Cardiac septum (tissue), 1 donor: ENCODE results near the gene TSPYL4. TPM values are rescaled to one million over a fixed set of nuclear protein-coding genes. Genes with fewer than 3 reads are reported as not detected.

Experiments
- DNase-seq: peaks from one replicate; pipeline ENCODE4 v3.0.0-alpha.2; 2020; ENCODE audit warnings: low spot score
- intact Hi-C: fragments of 100-400 bp; cut with DNase I; formaldehyde crosslinking; loops from one replicate; pipeline ENCODE4 v1.14.0; 2022
- total RNA-seq: library from RNA; stranded (reverse); fragmentation: NEBNext Ultra II Directional; extraction: Animal tissue kit (Norgen Biotek cat#: 25700); gene quantifications from one replicate; pipeline ENCODE4 v1.2.1, GENCODE V29; 2021
- donor health status: DM: no; HTN: no; CAD: no.

Gene TSPYL4
- total RNA-seq, 1 donor from 2014 or later: 29.7 TPM

- intact Hi-C loops: loop anchor here (1.0 to 5.0 kb wide), 3 partner anchors 25 to 292 kb away; partner anchors contain the start of genes RWDD1 and TSPYL4
- no peak for DNase-seq
Observed at GRCh38 chr6:116278854-116279231, 25.0 kb upstream of the TSPYL4 start.

- intact Hi-C loops: loop anchor here (1.0 to 5.0 kb wide), 3 partner anchors 24 to 292 kb away; partner anchors contain the start of genes RWDD1 and TSPYL4
- no peak for DNase-seq
Observed at GRCh38 chr6:116278481-116278829, 24.6 kb upstream of the TSPYL4 start.

- intact Hi-C loops: loop anchor here (5.0 kb wide), 1 partner anchor 60 kb away; no protein-coding TSS in a partner anchor
- no peak for DNase-seq
Observed at GRCh38 chr6:116277124-116277523, 23.2 kb upstream of the TSPYL4 start.

GRCh38 chr6:116271149-116271708 is 17.4 kb upstream of the TSPYL4 start:
- DNase-seq: no peak
- intact Hi-C loops: loop anchor here (1.0 kb wide), 1 partner anchor 263 kb away; no protein-coding TSS in a partner anchor

GRCh38 chr6:116268589-116269293 is 14.9 kb upstream of the TSPYL4 start:
- no peak for DNase-seq
- intact Hi-C loops: no loop called here

GRCh38 chr6:116267836-116268588 is 14.1 kb upstream of the TSPYL4 start:
- intact Hi-C loops: no loop called here
- DNase-seq: no peak

GRCh38 chr6:116266803-116267202 is 12.9 kb upstream of the TSPYL4 start:
- intact Hi-C loops: no loop called here
- DNase-seq: no peak

GRCh38 chr6:116265041-116265829 is 11.4 kb upstream of the TSPYL4 start:
- DNase-seq: no peak
- intact Hi-C loops: no loop called here

GRCh38 chr6:116263353-116263752 is 9.5 kb upstream of the TSPYL4 start:
- no peak for DNase-seq
- intact Hi-C loops: no loop called here

- intact Hi-C loops: no loop called here
- no peak for DNase-seq
Observed at GRCh38 chr6:116258520-116258919, 4.6 kb upstream of the TSPYL4 start.

- intact Hi-C loops: no loop called here
- DNase-seq: no peak
Observed at GRCh38 chr6:116256694-116257093, 2.8 kb upstream of the TSPYL4 start.

- intact Hi-C loops: no loop called here
- no peak for DNase-seq
Observed at GRCh38 chr6:116255246-116255800, 1.4 kb upstream of the TSPYL4 start.

GRCh38 chr6:116254297-116255056 is 602 bp upstream of the TSPYL4 start:
- no peak for DNase-seq
- intact Hi-C loops: loop anchor here (1.0 kb wide), 1 partner anchor 24 kb away; no protein-coding TSS in a partner anchor

- intact Hi-C loops: no loop called here
- no peak for DNase-seq
Observed at GRCh38 chr6:116253188-116253504, 729 bp downstream of the TSPYL4 start.

GRCh38 chr6:116251568-116252384 is 2.1 kb downstream of the TSPYL4 start:
- intact Hi-C loops: no loop called here
- DNase-seq: no peak

GRCh38 chr6:116248577-116248976 is 5.3 kb downstream of the TSPYL4 start:
- intact Hi-C loops: no loop called here
- DNase-seq: no peak

GRCh38 chr6:116247285-116247684 is 6.6 kb downstream of the TSPYL4 start:
- intact Hi-C loops: no loop called here
- no peak for DNase-seq

GRCh38 chr6:116246089-116246488 is 7.8 kb downstream of the TSPYL4 start:
- intact Hi-C loops: no loop called here
- no peak for DNase-seq
